HUES6 (cell line): ENCODE data around the gene FAM20A.
A peak's percentile ranks its signal among the peaks of the same experiment; 100 is the strongest.
"Not testable (repeated sequence)": the region's sequence is repeated elsewhere in the genome, so short reads cannot be mapped to it uniquely, and the experiment has no call there.

Experiments used
- H3K27ac ChIP-seq: 2 replicates; pipeline ENCODE4 v1.7.0; 2013; ENCODE audit warnings: low read depth, mild to moderate bottlenecking, low read length, inconsistent platforms
- H3K27me3 ChIP-seq: 2 replicates; pipeline ENCODE4 v1.6.1; 2013; ENCODE audit warnings: low read length; ENCODE audit not compliant: control insufficient read depth, insufficient read depth
- H3K36me3 ChIP-seq: 2 replicates; pipeline ENCODE4 v1.6.1; 2013; ENCODE audit warnings: low read length; ENCODE audit not compliant: control insufficient read depth, insufficient read depth
- H3K4me1 ChIP-seq: 2 replicates; pipeline ENCODE4 v1.6.1; 2013; ENCODE audit warnings: low read length; ENCODE audit not compliant: control insufficient read depth, insufficient read depth
- H3K4me3 ChIP-seq: 2 replicates; pipeline ENCODE4 v1.5.1; 2013; ENCODE audit warnings: low read depth, low read length
- H3K9ac ChIP-seq: one replicate; pipeline ENCODE4 v1.6.1; 2013; ENCODE audit warnings: mild to moderate bottlenecking, low read length
- H3K9me3 ChIP-seq: 2 replicates; pipeline ENCODE4 v1.6.1; 2013; ENCODE audit warnings: low read depth, low read length; ENCODE audit not compliant: control insufficient read depth, insufficient read depth

Gene FAM20A

GRCh38 chr17:68519051-68519450 is 82.1 kb downstream of the FAM20A start:
- not testable (repeated sequence) for H3K27ac ChIP-seq, H3K4me1 ChIP-seq, H3K4me3 ChIP-seq, H3K27me3 ChIP-seq, H3K9ac ChIP-seq
- Histone ChIP-seq H3K36me3 (peaks cover 82% of the 10 kb centered on the region), H3K9me3 (peaks cover 26% of the 10 kb centered on the region)

- Histone ChIP-seq H3K4me1 (peaks cover 10% of the 10 kb centered on the region; the same call in 1 of the 2 replicates), H3K27ac (no peak overlapping the region), H3K9me3 (peaks cover 26% of the 10 kb centered on the region), H3K27me3 (no peaks in the 10 kb centered on the region), H3K4me3 (no peak overlapping the region), H3K36me3 (peaks cover 74% of the 10 kb centered on the region), H3K9ac (no peak overlapping the region)
Measured at GRCh38 chr17:68518063-68518815, 82.9 kb downstream of the FAM20A start.

GRCh38 chr17:68517605-68518004 is 83.6 kb downstream of the FAM20A start:
- H3K9ac ChIP-seq, H3K4me3 ChIP-seq, H3K27me3 ChIP-seq, H3K27ac ChIP-seq: not testable (repeated sequence)
- Histone ChIP-seq H3K9me3 (peaks cover 26% of the 10 kb centered on the region), H3K36me3 (peaks cover 67% of the 10 kb centered on the region), H3K4me1 (peaks cover 10% of the 10 kb centered on the region; the same call in 1 of the 2 replicates)

- no peaks in the 10 kb centered on the region for H3K27me3 ChIP-seq
- H3K36me3 ChIP-seq: peaks cover 61% of the 10 kb centered on the region
- H3K27ac ChIP-seq: no peak overlapping the region
- no peak overlapping the region for H3K9ac ChIP-seq
- peaks cover 10% of the 10 kb centered on the region; the same call in 1 of the 2 replicates for H3K4me1 ChIP-seq
- no peak overlapping the region for H3K4me3 ChIP-seq
- H3K9me3 ChIP-seq: peaks cover 26% of the 10 kb centered on the region
Measured at GRCh38 chr17:68516732-68517131, 84.4 kb downstream of the FAM20A start.

GRCh38 chr17:68514831-68515635 is 86.1 kb downstream of the FAM20A start:
- Histone ChIP-seq H3K27ac (no peak overlapping the region), H3K4me1 (peaks cover 21% of the 10 kb centered on the region), H3K9me3 (peaks cover 26% of the 10 kb centered on the region), H3K9ac (no peak overlapping the region), H3K4me3 (peak overlapping the region; percentile 84), H3K27me3 (no peaks in the 10 kb centered on the region), H3K36me3 (peaks cover 55% of the 10 kb centered on the region)

GRCh38 chr17:68513932-68514331 is 87.2 kb downstream of the FAM20A start:
- H3K4me3 ChIP-seq: peak overlapping the region; percentile 84
- peaks cover 21% of the 10 kb centered on the region for H3K4me1 ChIP-seq
- peak overlapping the region; percentile 90 for H3K9ac ChIP-seq
- H3K36me3 ChIP-seq: peaks cover 44% of the 10 kb centered on the region
- H3K27me3 ChIP-seq: no peaks in the 10 kb centered on the region
- H3K9me3 ChIP-seq: peaks cover 25% of the 10 kb centered on the region
- no peak overlapping the region for H3K27ac ChIP-seq

- Histone ChIP-seq H3K27ac (peak overlapping the region; percentile 93), H3K9ac (peak overlapping the region; percentile 90), H3K36me3 (peaks cover 36% of the 10 kb centered on the region), H3K4me1 (peaks cover 21% of the 10 kb centered on the region), H3K27me3 (no peaks in the 10 kb centered on the region), H3K4me3 (peak overlapping the region; percentile 84), H3K9me3 (peaks cover 19% of the 10 kb centered on the region)
Measured at GRCh38 chr17:68512960-68513474, 88.2 kb downstream of the FAM20A start.

GRCh38 chr17:68512247-68512959 is 88.8 kb downstream of the FAM20A start, which contains the start of gene PRKAR1A:
Gene PRKAR1A, plus strand, starts transcription at chr17:68512430. Its CDS starts 2,970 bp downstream, at chr17:68515400.
- H3K27me3 ChIP-seq: no peaks in the 10 kb centered on the region
- H3K4me3 ChIP-seq: peak within 1 kb of the TSS; percentile 84
- peak within 1 kb of the TSS; percentile 90 for H3K9ac ChIP-seq
- peak within 1 kb of the TSS; percentile 93 for H3K27ac ChIP-seq
- peaks cover 24% of the 10 kb centered on the region for H3K4me1 ChIP-seq
- peaks cover 30% of the 10 kb centered on the region for H3K36me3 ChIP-seq
- H3K9me3 ChIP-seq: peaks cover 13% of the 10 kb centered on the region

- peaks cover 23% of the 10 kb centered on the region for H3K36me3 ChIP-seq
- H3K27ac ChIP-seq: peak overlapping the region; percentile 93
- H3K4me1 ChIP-seq: peaks cover 24% of the 10 kb centered on the region
- H3K4me3 ChIP-seq: peak overlapping the region; percentile 84
- peak overlapping the region; percentile 90 for H3K9ac ChIP-seq
- H3K27me3 ChIP-seq: no peaks in the 10 kb centered on the region
- H3K9me3 ChIP-seq: peaks cover 6% of the 10 kb centered on the region; the same call in 1 of the 2 replicates
Measured at GRCh38 chr17:68511671-68512246, 89.4 kb downstream of the FAM20A start.

GRCh38 chr17:68511254-68511670 is 89.9 kb downstream of the FAM20A start:
- H3K36me3 ChIP-seq: peaks cover 18% of the 10 kb centered on the region
- H3K4me1 ChIP-seq: peaks cover 24% of the 10 kb centered on the region
- H3K9me3 ChIP-seq: peaks cover 3% of the 10 kb centered on the region; the same call in 1 of the 2 replicates
- no peaks in the 10 kb centered on the region for H3K27me3 ChIP-seq
- H3K9ac ChIP-seq: peak overlapping the region; percentile 69
- H3K27ac ChIP-seq: peak overlapping the region; percentile 93; the same call in 1 of the 2 replicates
- H3K4me3 ChIP-seq: peak overlapping the region; percentile 84
